GM18526 (cell line): Measurements from ENCODE around the gene FLYWCH1.

Experiments
- POLR2A ChIP-seq: IDR thresholded peaks from 3 replicates; pipeline ENCODE4 v1.6.1; 2011; ENCODE audit not compliant: insufficient read length; ENCODE audit errors: extremely low read depth

FLYWCH1 gene

GRCh38 chr16:2884041-2884451, 27.7 kb upstream of the FLYWCH1 start:
- TF ChIP-seq POLR2A, result no peak

DNA sequence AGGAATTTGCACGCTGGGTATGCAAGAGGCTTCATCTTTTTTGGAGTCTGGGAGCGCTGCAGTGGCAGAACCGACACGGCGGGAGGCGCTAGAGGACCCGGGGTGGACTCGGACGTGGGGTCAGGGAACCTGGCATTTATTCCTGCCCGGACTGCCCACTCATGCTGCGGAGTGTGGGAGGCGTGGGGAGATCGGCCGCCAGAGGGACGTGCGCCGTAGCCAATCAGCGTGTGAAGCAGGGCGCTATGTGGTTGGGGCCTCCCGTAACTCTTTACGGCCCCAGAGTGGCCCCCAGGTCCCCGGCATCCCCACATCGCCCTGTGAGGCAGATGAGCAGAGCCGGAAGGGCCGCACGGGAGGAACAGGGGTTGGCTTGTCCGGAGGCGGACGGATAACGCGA, 17.5 kb upstream of the FLYWCH1 start:
- TF ChIP-seq POLR2A, result no peak

- no peak for TF ChIP-seq POLR2A
Measured at GRCh38 chr16:2895813-2896212, 15.9 kb upstream of the FLYWCH1 start.

- no peak for TF ChIP-seq POLR2A
Measured at GRCh38 chr16:2896480-2897010, 15.2 kb upstream of the FLYWCH1 start.

DNA sequence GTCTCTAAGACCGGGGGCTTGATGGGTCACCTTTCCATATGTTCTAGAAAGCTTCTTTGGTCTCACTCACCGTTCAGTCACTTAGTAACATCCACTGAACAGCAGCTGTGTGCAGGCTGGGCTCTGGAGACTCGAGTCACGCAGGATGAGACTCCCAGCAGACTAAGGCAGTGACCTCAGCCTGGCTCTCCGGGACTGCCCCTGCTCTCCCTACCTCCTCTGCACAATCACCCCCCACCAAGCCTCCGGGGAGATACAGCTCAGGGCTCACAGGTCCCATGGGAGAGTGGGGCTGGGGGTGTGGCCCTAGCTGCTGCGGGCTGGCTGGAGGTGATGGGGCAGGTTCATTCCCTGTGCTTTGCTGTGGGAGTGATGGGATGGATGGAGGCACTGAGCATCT, 14.6 kb upstream of the FLYWCH1 start:
- no peak for TF ChIP-seq POLR2A

DNA sequence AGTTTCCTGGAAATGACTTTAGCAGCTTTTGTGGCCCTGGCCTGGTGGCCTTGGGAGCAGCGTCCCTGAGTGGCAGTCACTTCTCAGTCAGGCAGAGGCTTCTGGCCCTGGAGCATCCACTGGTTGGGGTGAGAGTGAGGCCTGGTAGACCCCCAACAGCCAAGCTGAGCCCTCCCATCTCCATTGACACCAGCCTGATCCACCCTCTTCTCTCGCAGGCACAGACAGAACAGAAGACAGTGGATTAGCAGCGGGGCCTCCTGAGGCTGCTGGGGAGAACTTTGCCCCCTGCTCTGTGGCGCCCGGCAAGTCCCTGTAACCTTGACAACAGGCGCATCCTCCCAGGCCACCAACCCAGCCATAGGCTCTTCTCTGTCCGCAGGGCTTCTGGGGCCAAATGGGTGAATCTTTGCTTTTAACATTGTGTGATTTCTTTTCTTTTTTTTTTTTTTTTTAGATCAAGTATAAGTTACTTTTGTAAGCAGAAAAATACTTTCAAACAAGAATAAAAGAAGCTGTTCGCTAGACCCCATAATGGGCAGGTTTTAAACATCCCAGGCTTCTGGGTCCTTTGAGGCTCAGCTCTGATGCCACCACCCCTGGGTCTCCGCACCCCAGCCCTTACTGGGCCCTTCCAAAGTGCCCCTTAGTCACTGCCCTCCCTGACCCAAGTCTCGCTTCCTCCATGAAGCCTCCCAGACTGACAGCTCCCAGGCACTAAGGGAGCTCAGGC, 12.7 kb upstream of the FLYWCH1 start:
- TF ChIP-seq POLR2A, result no peak

DNA sequence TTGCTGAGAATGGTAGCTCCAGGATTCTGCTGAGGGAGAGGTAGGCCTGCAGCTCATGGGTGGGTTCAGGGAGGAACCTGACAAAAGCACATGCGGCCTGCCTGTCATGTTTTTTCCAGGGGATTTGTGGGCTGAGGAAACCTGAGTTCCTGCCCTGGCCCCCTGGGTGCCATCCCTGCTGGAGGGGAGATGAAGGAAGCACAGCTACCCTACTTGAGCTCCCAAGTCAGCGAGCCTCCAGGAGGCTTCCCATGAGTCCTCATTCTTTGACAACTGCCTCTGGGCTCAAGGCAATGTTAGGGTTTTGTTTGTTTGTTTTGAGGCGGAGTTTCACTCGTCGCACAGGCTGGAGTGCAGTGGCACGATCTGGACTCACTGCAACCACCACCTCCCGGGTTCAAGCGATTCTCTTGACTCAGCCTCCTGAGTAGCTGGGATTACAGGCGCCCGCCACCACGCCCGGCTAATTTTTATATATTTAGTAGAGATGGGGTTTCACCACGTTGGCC, 12.1 kb upstream of the FLYWCH1 start:
- TF ChIP-seq POLR2A, result no peak

- no peak for TF ChIP-seq POLR2A
Measured at GRCh38 chr16:2900526-2901075, 11.1 kb upstream of the FLYWCH1 start.

DNA sequence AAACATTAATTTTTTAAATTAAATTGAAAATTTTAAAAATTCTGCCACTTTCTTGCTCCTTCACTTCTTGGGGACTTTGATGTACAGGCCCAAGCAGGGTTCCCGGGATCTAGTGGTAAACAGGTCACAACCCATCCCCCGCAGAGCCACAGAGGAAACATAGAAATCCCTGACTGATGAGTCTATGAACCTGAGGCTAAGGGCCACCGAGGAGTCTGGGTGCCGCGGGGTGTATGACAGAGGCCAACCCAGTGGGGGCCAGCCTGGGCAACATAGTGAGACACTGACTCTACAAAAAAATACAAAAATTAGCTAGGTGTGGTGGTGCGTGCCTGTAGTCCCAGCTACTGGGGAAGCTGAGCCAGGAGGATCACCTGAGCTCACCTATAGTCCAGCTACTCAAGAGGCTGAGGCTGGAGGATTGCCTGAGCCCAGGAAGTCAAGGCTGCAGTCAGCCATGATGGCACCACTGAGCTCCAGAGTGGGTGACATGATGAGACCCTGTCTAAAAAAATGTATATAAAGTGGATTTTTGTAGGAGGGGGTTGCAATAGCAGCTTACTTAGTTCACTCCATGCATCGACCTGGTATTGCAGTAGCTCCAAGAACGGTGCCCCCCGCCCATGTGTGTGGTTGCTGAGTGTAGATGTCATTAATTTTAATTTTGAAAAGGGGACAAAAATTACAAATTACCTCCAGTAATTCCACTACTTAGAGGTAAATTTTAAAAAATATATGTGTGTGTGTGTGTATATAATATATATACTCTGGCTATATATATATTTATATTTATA, 9.2 kb upstream of the FLYWCH1 start:
- no peak for TF ChIP-seq POLR2A

DNA sequence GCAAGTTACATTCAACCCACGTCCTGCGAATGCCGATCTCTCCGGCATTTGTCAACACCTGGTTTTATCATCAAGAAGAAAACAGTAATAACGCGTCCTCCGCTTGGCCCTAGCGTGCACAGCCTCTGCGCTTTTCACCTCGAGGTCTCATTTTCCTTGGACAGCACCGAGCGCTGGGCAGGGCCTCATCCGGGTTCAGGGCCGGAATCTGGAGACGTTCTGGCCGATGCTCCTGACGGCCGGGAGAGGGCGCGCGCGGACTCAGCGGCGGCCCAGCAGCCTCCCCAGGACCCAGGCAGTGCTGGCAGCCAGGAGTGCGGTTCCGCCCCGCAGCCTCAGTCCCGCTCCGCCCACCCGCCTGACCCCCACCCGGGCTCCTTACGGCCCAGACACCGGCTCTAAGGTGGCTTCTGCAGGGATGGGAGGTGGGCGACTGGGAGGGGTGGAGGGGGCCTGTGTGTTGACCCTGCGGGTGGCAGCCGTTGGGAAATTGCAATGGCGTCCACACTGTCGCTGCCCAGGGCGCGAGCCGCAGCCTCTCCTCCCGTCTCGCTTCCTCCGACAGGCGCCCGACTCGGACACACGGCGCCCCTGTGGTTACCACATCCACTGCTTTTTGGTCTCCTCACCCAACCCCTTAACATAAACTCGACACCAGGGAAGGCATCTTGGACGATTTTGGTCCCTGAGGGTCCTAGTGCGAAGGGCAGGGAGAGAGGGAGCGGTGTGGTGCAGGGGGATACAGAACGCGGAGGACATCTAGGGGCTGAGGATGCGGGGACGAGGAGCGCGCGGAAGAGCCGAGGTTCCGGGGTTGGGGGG, 7.4 kb upstream of the FLYWCH1 start:
- no peak for TF ChIP-seq POLR2A

GRCh38 chr16:2904922-2905240, 6.8 kb upstream of the FLYWCH1 start:
- TF ChIP-seq POLR2A, result no peak

DNA sequence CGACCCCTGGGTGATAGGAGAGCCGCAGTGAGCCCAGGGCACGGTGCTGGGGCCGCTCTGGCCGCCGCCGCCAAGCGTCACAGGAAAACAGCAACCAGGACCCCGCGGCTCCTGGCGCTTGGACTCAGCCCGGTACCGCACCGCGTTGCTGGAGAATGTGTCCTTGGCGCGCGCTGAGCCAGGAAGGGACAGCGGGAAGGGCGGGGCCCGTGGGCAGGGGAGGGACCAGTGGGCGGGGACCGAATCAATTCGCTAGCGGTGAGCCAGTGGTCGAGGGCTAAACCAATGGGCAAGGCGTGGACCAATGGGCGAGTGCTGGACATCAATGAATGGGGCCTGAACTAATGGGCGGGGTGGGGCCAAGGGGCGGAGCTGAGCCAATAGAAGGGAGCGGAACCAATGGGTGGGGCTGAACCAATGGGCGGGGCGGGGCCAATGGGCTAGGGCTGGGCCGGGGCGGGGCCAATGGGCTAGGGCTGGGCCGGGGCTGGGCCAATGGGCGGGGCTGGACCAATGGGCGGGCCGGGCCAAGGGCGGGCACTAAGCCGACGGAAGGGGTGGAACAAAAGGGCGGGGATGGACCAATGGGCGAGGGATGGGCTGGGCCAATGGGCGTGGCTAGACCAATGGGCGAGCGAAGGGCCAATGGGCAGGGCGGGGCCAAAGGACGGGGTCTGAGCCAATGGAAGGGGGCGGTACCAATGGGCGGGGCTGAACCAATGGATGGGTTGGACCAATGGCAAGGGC, 6.3 kb upstream of the FLYWCH1 start:
- TF ChIP-seq POLR2A, result peak; percentile 94

DNA sequence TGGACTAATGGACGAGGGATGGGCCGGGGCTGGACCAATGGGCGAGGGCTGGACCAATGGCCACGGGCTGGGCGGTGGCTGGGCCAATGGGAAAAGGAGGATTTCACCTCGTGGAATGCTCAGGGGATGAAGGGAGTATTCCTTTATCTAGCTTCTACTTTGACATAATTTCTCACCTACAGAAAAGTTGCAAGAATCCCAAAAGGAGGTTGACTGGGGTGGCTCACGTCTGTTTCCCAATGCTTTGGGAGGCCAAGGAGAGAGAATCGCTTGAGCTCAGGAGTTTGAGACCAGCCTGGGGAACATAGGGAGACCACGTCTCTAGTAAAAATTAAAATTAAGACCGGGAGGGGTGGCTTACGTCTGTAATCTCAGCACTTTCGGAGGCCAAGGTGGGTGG, 5.7 kb upstream of the FLYWCH1 start:
- no peak for TF ChIP-seq POLR2A

DNA sequence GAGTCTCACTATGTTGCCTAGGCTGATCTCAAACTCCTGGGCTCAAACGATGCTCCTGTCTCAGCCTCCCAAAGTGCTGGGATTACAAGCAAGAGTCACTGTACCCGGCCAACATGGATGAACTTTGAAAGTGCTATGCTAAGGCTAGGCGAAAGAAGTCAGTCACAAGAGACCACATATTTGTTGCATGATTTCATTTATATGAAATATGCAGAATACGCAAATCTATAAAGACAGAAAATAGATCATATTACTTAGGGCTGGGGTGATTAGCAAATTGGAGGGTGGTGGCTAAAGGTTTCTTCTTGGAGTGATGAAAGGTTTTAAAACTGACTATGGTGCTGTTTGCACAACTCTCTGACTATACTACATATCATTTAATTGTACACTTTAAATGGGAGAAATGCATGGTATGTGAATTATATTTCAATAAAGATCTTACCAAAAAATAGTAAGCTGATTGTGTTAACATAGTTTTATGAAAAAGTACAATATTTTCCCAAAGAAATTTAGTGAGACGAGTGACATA, 1.2 kb upstream of the FLYWCH1 start:
- no peak for TF ChIP-seq POLR2A
